ENCODE results near the gene NRARP. TPM values are rescaled to one million over a fixed set of nuclear protein-coding genes. Genes with fewer than 3 reads are reported as not detected.

The NRARP gene, protein sequence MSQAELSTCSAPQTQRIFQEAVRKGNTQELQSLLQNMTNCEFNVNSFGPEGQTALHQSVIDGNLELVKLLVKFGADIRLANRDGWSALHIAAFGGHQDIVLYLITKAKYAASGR
- 2.5 to 5.1 TPM (median 3.9 TPM) in 5 replicates for total RNA-seq (2022; extraction: Qiagen RNA extraction)

DNA sequence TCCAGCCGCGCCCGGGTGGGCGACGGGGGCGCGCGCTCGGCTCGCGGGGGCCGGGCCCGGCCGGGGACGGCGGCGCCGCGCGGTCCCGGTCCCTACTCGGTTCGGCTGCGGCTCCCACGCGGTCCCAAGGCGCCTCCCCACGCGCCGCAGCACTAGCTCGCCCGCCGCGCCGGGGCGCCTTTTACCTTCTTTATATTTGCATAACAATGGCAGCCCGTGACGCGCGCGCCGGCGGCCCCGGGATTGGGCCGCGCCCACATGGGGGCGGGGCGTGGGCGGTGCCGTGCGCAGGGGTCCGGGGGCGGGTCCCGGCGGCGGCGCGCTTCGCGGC is at the start of gene NRARP:
NRARP (minus strand) TSS at position 154 of the 331 bp plus-strand sequence. CDS start 343 bp downstream, outside the sequence.

DNA sequence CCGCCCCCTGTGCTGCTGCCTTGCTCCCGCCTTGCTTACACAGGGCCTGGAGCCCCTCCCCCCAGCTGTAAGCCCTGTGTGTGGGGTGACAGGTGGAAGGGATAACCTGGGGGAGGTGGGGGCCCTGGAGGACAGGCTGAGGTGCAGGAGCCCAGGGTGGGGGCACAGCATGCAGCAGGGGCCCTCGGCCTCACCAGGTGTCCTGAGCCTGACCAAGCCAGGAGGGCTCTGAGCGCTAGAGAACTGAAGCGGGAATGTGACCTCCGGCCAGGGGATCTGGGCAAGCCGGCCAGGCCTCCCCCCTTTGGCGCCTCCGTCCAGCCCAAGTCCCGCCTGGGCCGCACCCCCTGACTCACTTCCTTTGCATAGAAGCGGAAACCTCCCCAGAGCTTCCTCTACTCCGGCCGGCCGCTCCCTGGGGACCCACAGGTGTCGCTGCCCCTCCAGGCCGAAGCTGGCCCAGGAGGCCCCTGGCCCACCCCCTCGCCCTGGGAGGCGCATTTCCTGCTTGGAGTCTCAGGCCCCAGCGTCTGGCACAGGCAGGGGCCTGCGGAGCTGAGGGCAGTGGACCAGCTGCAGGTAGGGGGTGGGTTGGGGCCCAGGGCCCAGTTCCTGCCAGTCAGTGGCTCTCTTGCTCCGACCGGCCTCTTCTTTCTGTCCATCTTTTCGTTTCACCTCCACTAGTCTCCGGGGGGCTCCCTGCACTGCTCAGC is 24.6 kb downstream of the NRARP start, which contains the start of gene TOR4A:
TOR4A (plus strand) TSS at position 398 of the 713 bp plus-strand sequence. CDS start 964 bp downstream, outside the sequence.

DNA sequence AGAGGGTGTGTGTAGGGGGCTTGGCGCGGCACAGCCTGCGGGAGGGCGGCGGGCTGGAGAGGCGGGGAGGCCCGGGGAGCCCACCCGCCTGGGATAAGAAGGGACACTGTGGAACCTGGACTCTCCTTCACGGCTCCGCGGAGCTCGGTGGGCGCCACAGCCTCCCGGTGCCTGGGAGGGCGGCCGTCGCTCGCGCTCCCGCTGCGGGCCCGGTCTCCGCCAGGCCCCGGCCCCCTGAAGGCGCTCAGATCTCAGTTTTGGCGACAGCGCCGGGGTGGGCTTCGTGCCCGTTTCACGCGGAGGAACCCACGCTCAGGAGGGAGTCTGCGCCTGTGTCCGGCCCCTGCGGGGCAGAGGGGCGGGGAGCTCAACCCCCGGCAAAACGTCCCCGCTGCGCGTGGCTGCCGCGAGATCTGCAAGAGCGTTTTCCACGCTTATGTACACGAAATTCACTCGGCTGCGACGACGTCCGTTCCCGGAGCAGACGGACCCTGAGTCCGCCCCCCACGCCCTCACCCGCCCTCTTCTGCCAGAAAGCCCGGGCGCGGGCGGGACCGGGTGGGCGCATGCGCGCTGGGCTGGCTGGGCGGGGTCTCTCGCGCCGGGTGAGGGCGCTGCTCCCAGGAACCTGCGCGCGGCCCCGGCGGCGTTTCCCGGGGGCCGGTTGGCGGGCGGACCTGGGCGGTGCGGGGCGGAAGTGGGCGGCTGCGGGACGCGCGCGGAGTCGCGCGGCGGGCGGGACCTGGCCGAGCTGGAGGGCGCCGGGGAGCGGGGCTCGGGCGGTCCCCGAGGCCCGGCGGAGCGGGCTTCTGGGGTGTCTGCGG is 47.2 kb downstream of the NRARP start, which contains the start of gene NELFB:
NELFB (plus strand) TSS at position 704 of the 824 bp plus-strand sequence.

DNA sequence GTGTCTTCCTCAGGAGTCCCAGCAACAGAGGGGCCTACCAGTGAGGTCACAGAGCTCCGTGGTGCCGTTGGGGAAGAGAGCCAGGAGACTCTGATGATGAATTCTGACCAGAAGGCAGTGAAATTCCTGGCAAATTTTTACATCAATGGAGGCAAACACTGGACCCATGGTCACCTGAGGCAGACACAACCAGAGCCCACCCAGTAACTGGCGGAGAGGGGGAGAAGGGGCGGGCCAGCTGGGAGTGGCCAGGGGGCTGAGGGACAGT is 50.9 kb downstream of the NRARP start, which contains the start of gene STPG3:
STPG3 (plus strand) TSS at position 93 of the 268 bp plus-strand sequence; CDS start at position 94, 1 bp downstream.

Other genes with a start within 250 kb of the NRARP start
- gene ENTPD2, start 248.2 kb downstream of the NRARP start, total RNA-seq (2022; extraction: Qiagen RNA extraction), result 3.3 to 4.5 TPM (median 3.5 TPM) in 5 replicates
- gene SAPCD2, start 231.7 kb downstream of the NRARP start, total RNA-seq (2022; extraction: Qiagen RNA extraction), result 17.6 to 24.7 TPM (median 21.7 TPM) in 5 replicates
- gene UAP1L1, start 224.8 kb downstream of the NRARP start, total RNA-seq (2022; extraction: Qiagen RNA extraction), result 10.8 to 13.9 TPM (median 11.0 TPM) in 5 replicates
- 48.0 to 53.7 TPM (median 49.8 TPM) in 5 replicates for gene MAN1B1, start 215.3 kb downstream of the NRARP start, total RNA-seq (2022; extraction: Qiagen RNA extraction)
- gene DPP7, start 187.5 kb downstream of the NRARP start, total RNA-seq (2022; extraction: Qiagen RNA extraction), result 70.6 to 111 TPM (median 110 TPM) in 5 replicates
- gene GRIN1, start 163.1 kb downstream of the NRARP start, total RNA-seq (2022; extraction: Qiagen RNA extraction), result 0.22 to 0.66 TPM (median 0.45 TPM) in 5 replicates
- gene LRRC26, start 132.2 kb downstream of the NRARP start, total RNA-seq (2022; extraction: Qiagen RNA extraction), result 0.41 to 1.7 TPM (median 0.93 TPM) in 5 replicates
- gene TMEM210, start 130.2 kb downstream of the NRARP start, total RNA-seq (2022; extraction: Qiagen RNA extraction), result not detected in 5 replicates
- 26.9 to 35.9 TPM (median 31.9 TPM) in 5 replicates for gene ANAPC2, start 113.7 kb downstream of the NRARP start, total RNA-seq (2022; extraction: Qiagen RNA extraction)
- 92.8 to 153 TPM (median 142 TPM) in 5 replicates for gene SSNA1, start 113.6 kb downstream of the NRARP start, total RNA-seq (2022; extraction: Qiagen RNA extraction)
- gene TPRN, start 101.5 kb downstream of the NRARP start, total RNA-seq (2022; extraction: Qiagen RNA extraction), result 9.2 to 11.6 TPM (median 10.2 TPM) in 5 replicates
- gene TMEM203, start 96.6 kb downstream of the NRARP start, total RNA-seq (2022; extraction: Qiagen RNA extraction), result 35.3 to 45.9 TPM (median 45.0 TPM) in 5 replicates
- gene NDOR1, start 96.6 kb downstream of the NRARP start, total RNA-seq (2022; extraction: Qiagen RNA extraction), result 14.8 to 16.5 TPM (median 15.2 TPM) in 5 replicates
- 1.2 to 1.9 TPM (median 1.7 TPM) in 5 replicates for gene RNF208, start 80.0 kb downstream of the NRARP start, total RNA-seq (2022; extraction: Qiagen RNA extraction)
- 3.0 to 5.5 TPM (median 4.2 TPM) in 5 replicates for gene CYSRT1, start 77.1 kb downstream of the NRARP start, total RNA-seq (2022; extraction: Qiagen RNA extraction)
- gene RNF224, start 74.8 kb downstream of the NRARP start, total RNA-seq (2022; extraction: Qiagen RNA extraction), result 0.07 to 0.24 TPM (median 0.14 TPM) in 5 replicates
- gene SLC34A3, start 71.4 kb downstream of the NRARP start, total RNA-seq (2022; extraction: Qiagen RNA extraction), result 0.05 to 0.16 TPM (median 0.07 TPM) in 4 of 5 replicates, not detected in the other
- 681 to 782 TPM (median 752 TPM) in 5 replicates for gene TUBB4B, start 61.0 kb downstream of the NRARP start, total RNA-seq (2022; extraction: Qiagen RNA extraction)
- gene STPG3, start 51.0 kb downstream of the NRARP start, total RNA-seq (2022; extraction: Qiagen RNA extraction), result not detected in 5 replicates
- 52.4 to 60.5 TPM (median 56.8 TPM) in 5 replicates for gene NELFB, start 46.9 kb downstream of the NRARP start, total RNA-seq (2022; extraction: Qiagen RNA extraction)
- 19.9 to 27.5 TPM (median 25.0 TPM) in 5 replicates for gene TOR4A, start 24.5 kb downstream of the NRARP start, total RNA-seq (2022; extraction: Qiagen RNA extraction)
- gene EXD3, start 120.9 kb upstream of the NRARP start, total RNA-seq (2022; extraction: Qiagen RNA extraction), result 4.4 to 6.8 TPM (median 6.5 TPM) in 5 replicates
- 0.79 to 1.8 TPM (median 1.7 TPM) in 5 replicates for gene NOXA1, start 121.1 kb upstream of the NRARP start, total RNA-seq (2022; extraction: Qiagen RNA extraction)
- 0.09 to 0.24 TPM (median 0.14 TPM) in 5 replicates for gene ENTPD8, start 139.1 kb upstream of the NRARP start, total RNA-seq (2022; extraction: Qiagen RNA extraction)
- 33.9 to 42.1 TPM (median 40.2 TPM) in 5 replicates for gene NSMF, start 157.1 kb upstream of the NRARP start, total RNA-seq (2022; extraction: Qiagen RNA extraction)
- 0.54 to 0.80 TPM (median 0.71 TPM) in 5 replicates for gene PNPLA7, start 248.1 kb upstream of the NRARP start, total RNA-seq (2022; extraction: Qiagen RNA extraction)
- gene MRPL41, start 249.6 kb upstream of the NRARP start, total RNA-seq (2022; extraction: Qiagen RNA extraction), result 39.3 to 97.7 TPM (median 86.3 TPM) in 5 replicates